OCI-LY3 (cell line): ENCODE data around the gene ASAH2.

Source experiments
- H2AFZ ChIP-seq: fragments of 200-600, 300-600 bp; shearing (Covaris generic); 2 replicates; pipeline ENCODE4 v1.6.0; 2014; ENCODE audit warnings: antibody characterized with exemption, low read depth, low read length
- H3K27ac ChIP-seq: fragments of 200-600, 300-600 bp; sonication (generic); 2 replicates; pipeline ENCODE4 v1.5.1; 2014; ENCODE audit warnings: mild to moderate bottlenecking, low read length, moderate library complexity, mixed read lengths
- H3K27me3 ChIP-seq: fragments of 200-600, 300-600 bp; sonication (generic); 2 replicates; pipeline ENCODE4 v1.6.1; 2014; ENCODE audit warnings: low read depth, low read length, mixed read lengths
- H3K36me3 ChIP-seq: fragments of 200-600, 300-600 bp; sonication (generic); replicated peaks from 2 replicates; pipeline ENCODE3; 2014; ENCODE audit warnings: low read depth, low read length, mixed read lengths
- H3K4me1 ChIP-seq: fragments of 300-600, 200-600 bp; sonication (generic); 2 replicates; pipeline ENCODE4 v1.6.1; 2014; ENCODE audit warnings: low read length, mixed read lengths
- H3K4me2 ChIP-seq: fragments of 200-600, 300-600 bp; sonication (generic); 2 replicates; pipeline ENCODE4 v1.6.1; 2014; ENCODE audit warnings: low read length, mixed read lengths
- H3K4me3 ChIP-seq: fragments of 300-600, 200-600 bp; sonication (generic); 2 replicates; pipeline ENCODE4 v1.5.1; 2014; ENCODE audit warnings: antibody characterized with exemption, mild to moderate bottlenecking, low read length, moderate library complexity
- H3K79me2 ChIP-seq: fragments of 300-600, 200-600 bp; shearing (Covaris generic); 2 replicates; pipeline ENCODE4 v1.6.1; 2014; ENCODE audit warnings: mild to moderate bottlenecking, low read length, mixed read lengths
- H3K9ac ChIP-seq: fragments of 300-600, 200-600 bp; shearing (Covaris generic); 2 replicates; pipeline ENCODE4 v1.6.0; 2014; ENCODE audit warnings: mild to moderate bottlenecking, low read length, moderate library complexity
- H3K9me3 ChIP-seq: fragments of 200-600, 300-600 bp; shearing (Covaris generic); 2 replicates; pipeline ENCODE4 v1.6.1; 2014; ENCODE audit warnings: low read length, mixed read lengths; ENCODE audit not compliant: insufficient read depth
- H4K20me1 ChIP-seq: fragments of 200-600, 300-600 bp; sonication (generic); 2 replicates; pipeline ENCODE4 v1.6.1; 2016; ENCODE audit warnings: low read length, mixed read lengths; ENCODE audit not compliant: insufficient read depth
- EZH2phosphoT487 ChIP-seq: fragments of 200-600 bp; shearing (Covaris generic); IDR thresholded peaks from 2 replicates; pipeline ENCODE4 v1.6.1; 2018; ENCODE audit warnings: antibody characterized with exemption, mixed run types, low read depth
- TF ChIP-seq, protein P1 (sequence below): fragments of 200-600, 300-600 bp; sonication (generic); IDR thresholded peaks from 2 replicates; pipeline ENCODE4 v1.5.1; 2014; ENCODE audit warnings: antibody characterized with exemption, low read length, low read depth

ASAH2 gene

DNA sequence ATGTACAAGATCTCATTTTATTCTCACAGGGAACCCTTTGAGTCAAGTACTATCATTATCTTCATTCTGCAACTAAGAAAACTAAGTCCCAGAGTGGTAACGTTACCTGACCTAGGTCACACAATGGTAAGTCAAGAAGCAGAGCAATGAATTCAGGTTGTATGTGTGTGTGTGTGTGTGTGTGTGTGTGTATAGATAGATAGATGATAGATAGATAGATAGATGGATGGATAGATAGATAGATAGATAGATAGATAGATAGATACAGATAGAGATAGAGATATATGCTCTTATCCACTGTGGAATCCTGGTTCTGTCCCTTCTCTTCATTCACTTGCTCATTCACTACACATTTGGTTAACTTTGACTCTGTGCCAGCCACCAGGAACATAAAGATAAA, 29.8 kb downstream of the ASAH2 start:
- H3K4me3 ChIP-seq: no peak overlapping the region
- H2AFZ ChIP-seq: no peak overlapping the region
- no peaks in the 10 kb centered on the region for H4K20me1 ChIP-seq
- H3K4me1 ChIP-seq: peaks cover 17% of the 10 kb centered on the region
- no peak overlapping the region for H3K9ac ChIP-seq
- no peaks in the 10 kb centered on the region for H3K27me3 ChIP-seq
- no peaks in the 10 kb centered on the region for H3K79me2 ChIP-seq
- no peaks in the 10 kb centered on the region for H3K36me3 ChIP-seq
- H3K27ac ChIP-seq: no peak overlapping the region
- no peaks in the 10 kb centered on the region for H3K9me3 ChIP-seq
- TF ChIP-seq EZH2phosphoT487: no peak
- TF ChIP-seq, protein P1, sequence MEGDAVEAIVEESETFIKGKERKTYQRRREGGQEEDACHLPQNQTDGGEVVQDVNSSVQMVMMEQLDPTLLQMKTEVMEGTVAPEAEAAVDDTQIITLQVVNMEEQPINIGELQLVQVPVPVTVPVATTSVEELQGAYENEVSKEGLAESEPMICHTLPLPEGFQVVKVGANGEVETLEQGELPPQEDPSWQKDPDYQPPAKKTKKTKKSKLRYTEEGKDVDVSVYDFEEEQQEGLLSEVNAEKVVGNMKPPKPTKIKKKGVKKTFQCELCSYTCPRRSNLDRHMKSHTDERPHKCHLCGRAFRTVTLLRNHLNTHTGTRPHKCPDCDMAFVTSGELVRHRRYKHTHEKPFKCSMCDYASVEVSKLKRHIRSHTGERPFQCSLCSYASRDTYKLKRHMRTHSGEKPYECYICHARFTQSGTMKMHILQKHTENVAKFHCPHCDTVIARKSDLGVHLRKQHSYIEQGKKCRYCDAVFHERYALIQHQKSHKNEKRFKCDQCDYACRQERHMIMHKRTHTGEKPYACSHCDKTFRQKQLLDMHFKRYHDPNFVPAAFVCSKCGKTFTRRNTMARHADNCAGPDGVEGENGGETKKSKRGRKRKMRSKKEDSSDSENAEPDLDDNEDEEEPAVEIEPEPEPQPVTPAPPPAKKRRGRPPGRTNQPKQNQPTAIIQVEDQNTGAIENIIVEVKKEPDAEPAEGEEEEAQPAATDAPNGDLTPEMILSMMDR: no peak
- H3K4me2 ChIP-seq: no peak overlapping the region

DNA sequence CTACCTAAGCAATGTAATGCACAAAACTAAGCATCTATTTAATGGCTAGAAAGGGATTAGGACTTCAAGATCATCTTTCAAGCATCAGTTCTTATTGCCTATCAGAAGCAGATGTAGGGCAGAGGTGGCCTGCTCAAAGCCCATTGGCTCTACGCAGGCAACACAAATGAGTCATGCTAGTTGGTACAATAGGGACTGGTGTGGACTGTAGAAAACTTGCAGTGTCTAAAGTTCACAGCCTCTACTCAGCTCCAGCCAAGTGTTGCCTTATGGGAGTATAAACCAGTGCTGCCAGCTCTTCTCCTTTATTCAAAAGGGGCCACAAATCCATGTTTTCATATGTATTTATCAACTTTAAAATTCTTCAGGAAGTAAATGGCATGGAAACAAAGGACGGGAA, 31.7 kb downstream of the ASAH2 start:
- Histone ChIP-seq H3K27ac (no peak overlapping the region), H3K27me3 (no peaks in the 10 kb centered on the region), H3K4me1 (peaks cover 21% of the 10 kb centered on the region), H3K79me2 (no peaks in the 10 kb centered on the region), H4K20me1 (no peaks in the 10 kb centered on the region), H3K9me3 (no peaks in the 10 kb centered on the region), H3K4me2 (no peak overlapping the region), H2AFZ (no peak overlapping the region), H3K9ac (no peak overlapping the region), H3K4me3 (no peak overlapping the region), H3K36me3 (no peaks in the 10 kb centered on the region)
- TF ChIP-seq, protein P1: no peak
- no peak for TF ChIP-seq EZH2phosphoT487

DNA sequence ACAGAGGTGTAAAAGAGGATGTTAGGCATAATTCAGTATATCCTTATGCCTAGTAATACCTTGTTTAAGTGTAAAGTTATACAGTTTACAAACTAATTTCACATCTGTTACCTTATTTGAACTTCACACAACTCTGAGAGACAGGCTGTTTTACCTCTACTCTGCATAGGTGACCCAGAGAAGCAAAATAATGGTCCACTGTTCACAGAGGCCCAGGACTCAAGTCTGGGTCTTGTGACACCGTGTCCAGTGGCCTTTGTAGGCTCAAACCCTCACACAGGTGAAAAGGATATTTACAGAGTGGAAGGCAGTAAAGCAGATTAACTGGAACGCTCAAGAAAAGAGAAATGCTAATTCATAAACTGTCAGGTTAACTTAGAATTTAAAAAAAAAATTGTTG, 32.1 kb downstream of the ASAH2 start:
- Histone ChIP-seq H3K79me2 (no peaks in the 10 kb centered on the region), H3K9ac (no peak overlapping the region), H3K4me1 (peaks cover 23% of the 10 kb centered on the region), H3K4me2 (no peak overlapping the region), H3K9me3 (no peaks in the 10 kb centered on the region), H3K4me3 (no peak overlapping the region), H3K27me3 (no peaks in the 10 kb centered on the region), H3K36me3 (no peaks in the 10 kb centered on the region), H2AFZ (no peak overlapping the region), H3K27ac (no peak overlapping the region), H4K20me1 (no peaks in the 10 kb centered on the region)
- TF ChIP-seq, protein P1: no peak
- TF ChIP-seq EZH2phosphoT487: no peak

DNA sequence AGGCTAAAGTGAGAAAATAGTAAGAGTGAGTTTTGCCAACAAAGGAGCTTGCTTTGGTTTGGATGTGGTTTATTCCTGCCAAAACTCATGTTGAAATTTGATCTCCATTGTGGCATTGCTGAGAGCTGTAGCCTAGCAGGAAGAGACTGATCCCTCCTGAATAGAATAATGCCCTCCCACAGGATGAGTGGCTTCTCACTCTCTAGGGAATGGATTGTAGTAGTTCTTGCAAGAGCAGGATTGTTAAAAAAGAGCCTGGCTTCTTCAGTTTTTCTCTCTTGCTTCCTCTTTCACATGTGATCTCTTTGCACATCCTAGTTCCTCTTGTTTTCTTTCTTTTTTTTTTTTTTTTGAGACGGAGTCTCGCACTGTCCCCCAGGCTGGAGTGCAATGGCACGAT, 34.4 kb downstream of the ASAH2 start:
- Histone ChIP-seq H4K20me1 (no peaks in the 10 kb centered on the region), H3K27me3 (no peaks in the 10 kb centered on the region), H3K4me2 (peak overlapping the region; percentile 69), H3K36me3 (no peaks in the 10 kb centered on the region), H3K9ac (no peak overlapping the region), H3K79me2 (no peaks in the 10 kb centered on the region), H3K4me3 (peak overlapping the region; percentile 43), H2AFZ (no peak overlapping the region), H3K9me3 (no peaks in the 10 kb centered on the region), H3K27ac (peak overlapping the region; percentile 52), H3K4me1 (peaks cover 26% of the 10 kb centered on the region)
- no peak for TF ChIP-seq EZH2phosphoT487
- TF ChIP-seq, protein P1: no peak
